ENCODE results near the gene NOL3. TPM values are rescaled to one million over a fixed set of nuclear protein-coding genes. Genes with fewer than 3 reads are reported as not detected.

Gene NOL3
- total and polyA plus RNA-seq, 2 of the 13 experiments (the other 11 are each of a cell fraction or from before 2014, with no cell fraction given): 5.7 to 20.5 TPM

DNA sequence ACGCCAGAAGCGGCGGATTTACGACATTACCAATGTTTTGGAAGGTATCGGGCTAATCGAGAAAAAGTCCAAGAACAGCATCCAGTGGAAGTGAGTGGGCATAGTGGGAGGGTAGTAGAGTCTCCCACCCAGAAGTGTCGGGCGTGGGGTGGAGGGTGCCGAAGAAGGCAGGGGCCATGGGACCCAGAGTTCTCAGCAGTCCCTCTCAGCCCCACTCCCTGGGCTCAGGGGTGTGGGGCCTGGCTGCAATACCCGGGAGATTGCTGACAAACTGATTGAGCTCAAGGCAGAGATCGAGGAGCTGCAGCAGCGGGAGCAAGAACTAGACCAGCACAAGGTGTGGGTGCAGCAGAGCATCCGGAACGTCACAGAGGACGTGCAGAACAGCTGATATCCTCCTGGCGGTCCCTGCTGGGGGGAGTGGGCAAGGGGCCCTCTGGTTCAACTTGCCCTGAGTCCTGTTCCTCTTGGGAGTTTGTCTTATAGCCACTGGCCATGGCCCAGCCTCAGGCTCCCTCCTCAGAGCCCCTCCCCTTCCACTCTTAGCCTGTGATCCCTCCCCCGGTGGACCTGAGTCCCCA is 22.5 kb downstream of the NOL3 start (continued):
- TF ChIP-seq, protein P1, sequence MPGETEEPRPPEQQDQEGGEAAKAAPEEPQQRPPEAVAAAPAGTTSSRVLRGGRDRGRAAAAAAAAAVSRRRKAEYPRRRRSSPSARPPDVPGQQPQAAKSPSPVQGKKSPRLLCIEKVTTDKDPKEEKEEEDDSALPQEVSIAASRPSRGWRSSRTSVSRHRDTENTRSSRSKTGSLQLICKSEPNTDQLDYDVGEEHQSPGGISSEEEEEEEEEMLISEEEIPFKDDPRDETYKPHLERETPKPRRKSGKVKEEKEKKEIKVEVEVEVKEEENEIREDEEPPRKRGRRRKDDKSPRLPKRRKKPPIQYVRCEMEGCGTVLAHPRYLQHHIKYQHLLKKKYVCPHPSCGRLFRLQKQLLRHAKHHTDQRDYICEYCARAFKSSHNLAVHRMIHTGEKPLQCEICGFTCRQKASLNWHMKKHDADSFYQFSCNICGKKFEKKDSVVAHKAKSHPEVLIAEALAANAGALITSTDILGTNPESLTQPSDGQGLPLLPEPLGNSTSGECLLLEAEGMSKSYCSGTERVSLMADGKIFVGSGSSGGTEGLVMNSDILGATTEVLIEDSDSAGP (CRISPR knock-in tag; IDR thresholded peaks at IDR 0.05; ENCODE audit: borderline replicate concordance): no peak
- TF ChIP-seq ZNF839 (CRISPR knock-in tag; IDR thresholded peaks at IDR 0.05; ENCODE audit: borderline replicate concordance) (peak; percentile 81; the same call in 1 of the 2 replicates), ZNF335 (CRISPR knock-in tag; IDR thresholded peaks at IDR 0.05) (no peak), NR2F6 (IDR thresholded peaks at IDR 0.05) (no peak), NR2F6 (CRISPR knock-in tag; IDR thresholded peaks at IDR 0.05) (no peak), SMARCC2 (IDR thresholded peaks at IDR 0.05) (no peak), ZSCAN25 (CRISPR knock-in tag; IDR thresholded peaks at IDR 0.05) (no peak), ZNF543 (CRISPR knock-in tag; IDR thresholded peaks at IDR 0.05) (no peak), ONECUT2 (CRISPR knock-in tag; IDR thresholded peaks at IDR 0.05) (no peak), POLR2A (IDR thresholded peaks at IDR 0.05; ENCODE audit: insufficient read depth in 1 of 2, low read depth in 2 of 2, low read length in 2 of 2) (no peak), ZNF746 (CRISPR knock-in tag; IDR thresholded peaks at IDR 0.05) (no peak), SAP130 (CRISPR knock-in tag; IDR thresholded peaks at IDR 0.05; ENCODE audit: low read depth) (peak; percentile 27; the same call in 1 of the 2 replicates), FOXK2 (IDR thresholded peaks at IDR 0.05) (no peak)
- TF ChIP-seq, protein P2, sequence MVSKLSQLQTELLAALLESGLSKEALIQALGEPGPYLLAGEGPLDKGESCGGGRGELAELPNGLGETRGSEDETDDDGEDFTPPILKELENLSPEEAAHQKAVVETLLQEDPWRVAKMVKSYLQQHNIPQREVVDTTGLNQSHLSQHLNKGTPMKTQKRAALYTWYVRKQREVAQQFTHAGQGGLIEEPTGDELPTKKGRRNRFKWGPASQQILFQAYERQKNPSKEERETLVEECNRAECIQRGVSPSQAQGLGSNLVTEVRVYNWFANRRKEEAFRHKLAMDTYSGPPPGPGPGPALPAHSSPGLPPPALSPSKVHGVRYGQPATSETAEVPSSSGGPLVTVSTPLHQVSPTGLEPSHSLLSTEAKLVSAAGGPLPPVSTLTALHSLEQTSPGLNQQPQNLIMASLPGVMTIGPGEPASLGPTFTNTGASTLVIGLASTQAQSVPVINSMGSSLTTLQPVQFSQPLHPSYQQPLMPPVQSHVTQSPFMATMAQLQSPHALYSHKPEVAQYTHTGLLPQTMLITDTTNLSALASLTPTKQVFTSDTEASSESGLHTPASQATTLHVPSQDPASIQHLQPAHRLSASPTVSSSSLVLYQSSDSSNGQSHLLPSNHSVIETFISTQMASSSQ (IDR thresholded peaks at IDR 0.05; ENCODE audit: low read depth): no peak
- TF ChIP-seq, protein P2 (CRISPR knock-in tag; IDR thresholded peaks at IDR 0.05; ENCODE audit: borderline replicate concordance): 0 out of 2 replicates have a peak, but pooled peaks have one; percentile 26
- TF ChIP-seq, protein P3, sequence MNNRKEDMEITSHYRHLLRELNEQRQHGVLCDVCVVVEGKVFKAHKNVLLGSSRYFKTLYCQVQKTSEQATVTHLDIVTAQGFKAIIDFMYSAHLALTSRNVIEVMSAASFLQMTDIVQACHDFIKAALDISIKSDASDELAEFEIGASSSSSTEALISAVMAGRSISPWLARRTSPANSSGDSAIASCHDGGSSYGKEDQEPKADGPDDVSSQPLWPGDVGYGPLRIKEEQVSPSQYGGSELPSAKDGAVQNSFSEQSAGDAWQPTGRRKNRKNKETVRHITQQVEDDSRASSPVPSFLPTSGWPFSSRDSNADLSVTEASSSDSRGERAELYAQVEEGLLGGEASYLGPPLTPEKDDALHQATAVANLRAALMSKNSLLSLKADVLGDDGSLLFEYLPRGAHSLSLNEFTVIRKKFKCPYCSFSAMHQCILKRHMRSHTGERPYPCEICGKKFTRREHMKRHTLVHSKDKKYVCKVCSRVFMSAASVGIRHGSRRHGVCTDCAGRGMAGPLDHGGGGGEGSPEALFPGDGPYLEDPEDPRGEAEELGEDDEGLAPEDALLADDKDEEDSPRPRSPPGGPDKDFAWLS (CRISPR knock-in tag; IDR thresholded peaks at IDR 0.05; ENCODE audit: borderline replicate concordance): no peak
- TF ChIP-seq, protein P4, sequence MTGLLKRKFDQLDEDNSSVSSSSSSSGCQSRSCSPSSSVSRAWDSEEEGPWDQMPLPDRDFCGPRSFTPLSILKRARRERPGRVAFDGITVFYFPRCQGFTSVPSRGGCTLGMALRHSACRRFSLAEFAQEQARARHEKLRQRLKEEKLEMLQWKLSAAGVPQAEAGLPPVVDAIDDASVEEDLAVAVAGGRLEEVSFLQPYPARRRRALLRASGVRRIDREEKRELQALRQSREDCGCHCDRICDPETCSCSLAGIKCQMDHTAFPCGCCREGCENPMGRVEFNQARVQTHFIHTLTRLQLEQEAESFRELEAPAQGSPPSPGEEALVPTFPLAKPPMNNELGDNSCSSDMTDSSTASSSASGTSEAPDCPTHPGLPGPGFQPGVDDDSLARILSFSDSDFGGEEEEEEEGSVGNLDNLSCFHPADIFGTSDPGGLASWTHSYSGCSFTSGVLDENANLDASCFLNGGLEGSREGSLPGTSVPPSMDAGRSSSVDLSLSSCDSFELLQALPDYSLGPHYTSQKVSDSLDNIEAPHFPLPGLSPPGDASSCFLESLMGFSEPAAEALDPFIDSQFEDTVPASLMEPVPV (CRISPR knock-in tag; IDR thresholded peaks at IDR 0.05): no peak
